Upper lobe of left lung (tissue), 6 donors: ENCODE data around the gene AGXT. TPM values are rescaled to one million over a fixed set of nuclear protein-coding genes. Genes with fewer than 3 reads are reported as not detected.

Experiments used
- ATAC-seq, 2 donors: fragments of 200-7000 bp; cut with Tn5 transposase; one replicate each; pipeline ENCODE4 v1.9.1; 2022; ENCODE audit warnings: mild to moderate bottlenecking in 2 of 2, moderate library complexity in 2 of 2; ENCODE audit not compliant: low FRiP score in 2 of 2
- DNase-seq, 2 donors: peaks; one replicate each; pipeline ENCODE4 v3.0.0-alpha.2; 2019 to 2020
- H3K27ac ChIP-seq, 4 donors: fragments of 200-600 bp; sonication (generic); one replicate each; pipeline ENCODE4 v1.5.1; 2016 to 2019
- H3K27me3 ChIP-seq, 4 donors: fragments of 200-600 bp; sonication (generic); one replicate each; pipeline ENCODE4 v1.5.1; 2017 to 2019
- H3K36me3 ChIP-seq, 4 donors: fragments of 200-600 bp; sonication (generic); one replicate each; pipeline ENCODE4 v1.5.1; 2016 to 2019
- H3K4me1 ChIP-seq, 4 donors: fragments of 200-600 bp; sonication (generic); one replicate each; pipeline ENCODE4 v1.5.1; 2018 to 2019
- H3K4me3 ChIP-seq, 4 donors: fragments of 200-600 bp; sonication (generic); one replicate each; pipeline ENCODE4 v1.5.1; 2017 to 2019; ENCODE audit warnings: mild to moderate bottlenecking in 2 of 4, moderate library complexity in 1 of 4
- H3K9me3 ChIP-seq, 4 donors: fragments of 200-600 bp; sonication (generic); one replicate each; pipeline ENCODE4 v1.5.1; 2018 to 2019
- EP300 ChIP-seq, 4 donors: sonication (generic); formaldehyde crosslinking; IDR thresholded peaks; one replicate each; pipeline ENCODE4 v1.5.1; 2017; ENCODE audit warnings: antibody characterized with exemption in 4 of 4, control low read depth in 2 of 4
- POLR2A ChIP-seq, 4 donors: fragments of 450-650 bp; IDR thresholded peaks; one replicate each; pipeline ENCODE4 v1.5.1; 2016 to 2017; ENCODE audit warnings: antibody characterized with exemption in 4 of 4, mild to moderate bottlenecking in 2 of 4
- POLR2AphosphoS5 ChIP-seq, 2 donors: sonication (generic); formaldehyde crosslinking; IDR thresholded peaks; one replicate each; pipeline ENCODE4 v1.5.1; 2017; ENCODE audit warnings: antibody characterized with exemption in 2 of 2
- WGBS, 2 donors: methylation state at CpG; one replicate each; pipeline ENCODE4 v1.1.5; 2017 to 2018; 5-methylcytosine and 5-hydroxymethylcytosine counted together
- total RNA-seq, 6 donors: library from RNA; depleted of rRNA in 4 of 6; stranded (reverse); fragments of >200 nt in 4 of 6; gene quantifications; one replicate each; pipeline versions ENCODE4 v1.1.0 to v1.2.1, GENCODE V29; 2016 to 2021
- TF ChIP-seq, protein P1 (sequence below), 6 experiments: fragments of 450-650 bp in 4 of 6; fragments of 200-600 bp in 2 of 6; sonication (generic) in 2 of 6; IDR thresholded peaks; one replicate each; pipeline ENCODE4 v1.5.1; 2016 to 2019; ENCODE audit warnings: antibody characterized with exemption in 6 of 6
- donor health status: DM: no; HTN: no; CAD: no; lungs with moderate emphysema.
- donor health status: DM: no; HTN: yes; CAD: no; lungs with severe emphysema.

Gene AGXT
- total RNA-seq, 6 donors from 2014 or later: 0.30 to 0.46 (median 0.44) TPM; not detected in 3

DNA sequence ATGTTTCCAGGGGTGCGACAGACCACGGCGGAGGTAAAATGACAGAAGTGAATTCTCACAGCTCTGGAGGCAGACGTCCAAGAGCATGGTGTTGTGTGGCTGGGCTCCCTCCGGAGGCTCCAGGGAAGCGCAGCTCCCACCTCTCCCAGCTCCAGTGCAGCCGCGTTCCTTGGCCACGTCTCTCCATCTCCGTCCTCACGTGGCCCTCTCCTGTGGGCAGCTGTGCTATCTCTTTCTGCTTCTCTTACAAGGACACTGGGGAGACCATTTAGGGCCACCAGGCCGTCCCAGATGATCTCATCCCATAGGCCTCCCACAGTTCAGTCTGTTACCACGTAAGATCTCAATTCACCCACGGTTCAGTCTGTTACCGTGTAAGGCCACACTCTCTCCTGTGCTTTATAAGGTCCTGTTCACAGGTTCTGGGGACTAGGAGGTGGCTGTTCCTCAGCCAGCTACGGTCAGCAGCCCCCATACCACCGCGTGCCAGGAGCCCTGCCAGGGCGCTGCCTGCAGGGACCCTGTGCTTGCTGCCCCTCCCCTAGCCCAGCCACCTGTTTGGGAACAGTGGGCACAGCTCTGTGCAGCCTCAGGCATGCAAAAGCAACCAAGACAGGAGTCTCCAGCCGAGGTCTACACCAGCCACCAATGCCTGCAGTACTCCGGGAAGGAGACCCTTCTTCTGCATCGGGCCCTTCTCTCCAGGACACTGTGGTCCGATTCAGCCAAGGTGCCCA is 30.3 kb downstream of the AGXT start:
- no peaks in the 10 kb centered on the region for H3K9me3 ChIP-seq
- 60 to 78% methylated on average over 16 to 22 of the region's 23 CpGs for WGBS, 2 donors
- H3K27ac ChIP-seq: peak overlapping the region; percentile 40 to 77 (median 74)
- no peak overlapping the region for H3K4me3 ChIP-seq
- H3K36me3 ChIP-seq: no peaks in the 10 kb centered on the region
- TF ChIP-seq POLR2AphosphoS5 (IDR thresholded peaks at IDR 0.05) (no peak), EP300 (IDR thresholded peaks at IDR 0.05) (no peak), POLR2A (IDR thresholded peaks at IDR 0.05) (no peak)
- TF ChIP-seq, protein P1, sequence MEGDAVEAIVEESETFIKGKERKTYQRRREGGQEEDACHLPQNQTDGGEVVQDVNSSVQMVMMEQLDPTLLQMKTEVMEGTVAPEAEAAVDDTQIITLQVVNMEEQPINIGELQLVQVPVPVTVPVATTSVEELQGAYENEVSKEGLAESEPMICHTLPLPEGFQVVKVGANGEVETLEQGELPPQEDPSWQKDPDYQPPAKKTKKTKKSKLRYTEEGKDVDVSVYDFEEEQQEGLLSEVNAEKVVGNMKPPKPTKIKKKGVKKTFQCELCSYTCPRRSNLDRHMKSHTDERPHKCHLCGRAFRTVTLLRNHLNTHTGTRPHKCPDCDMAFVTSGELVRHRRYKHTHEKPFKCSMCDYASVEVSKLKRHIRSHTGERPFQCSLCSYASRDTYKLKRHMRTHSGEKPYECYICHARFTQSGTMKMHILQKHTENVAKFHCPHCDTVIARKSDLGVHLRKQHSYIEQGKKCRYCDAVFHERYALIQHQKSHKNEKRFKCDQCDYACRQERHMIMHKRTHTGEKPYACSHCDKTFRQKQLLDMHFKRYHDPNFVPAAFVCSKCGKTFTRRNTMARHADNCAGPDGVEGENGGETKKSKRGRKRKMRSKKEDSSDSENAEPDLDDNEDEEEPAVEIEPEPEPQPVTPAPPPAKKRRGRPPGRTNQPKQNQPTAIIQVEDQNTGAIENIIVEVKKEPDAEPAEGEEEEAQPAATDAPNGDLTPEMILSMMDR (IDR thresholded peaks at IDR 0.05): no peak
- peak in 1 of 2 donors; percentile 47 for DNase-seq
- H3K4me1 ChIP-seq: peaks cover 18 to 24% (median 22%) of the 10 kb centered on the region in 4 donors
- H3K27me3 ChIP-seq: no peaks in the 10 kb centered on the region
- peak in 1 of 2 donors; percentile 8 for ATAC-seq

DNA sequence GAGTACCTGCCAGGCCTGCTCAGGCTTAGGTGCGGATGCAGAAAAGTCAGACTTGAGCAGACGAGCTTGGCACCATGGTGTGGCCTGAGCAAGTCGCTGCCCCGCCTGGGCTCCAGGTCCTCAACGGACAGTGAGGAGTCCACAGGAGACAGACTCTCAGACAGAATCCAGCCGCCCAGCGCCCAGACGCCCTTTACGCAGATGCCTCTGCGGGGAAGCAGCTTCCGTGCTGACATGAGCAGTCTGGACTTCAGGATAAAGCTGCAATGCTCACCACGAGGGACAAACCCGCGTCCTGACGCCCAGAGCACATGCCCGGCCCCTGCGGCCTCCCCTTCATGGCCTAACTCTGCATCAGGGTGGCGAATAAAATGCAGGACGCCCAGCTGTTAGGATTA is 30.8 kb downstream of the AGXT start:
- H3K27ac ChIP-seq: peak overlapping the region in 1 of 4 donors; percentile 77
- H3K4me1 ChIP-seq: peaks cover 18 to 24% (median 22%) of the 10 kb centered on the region in 4 donors
- TF ChIP-seq POLR2AphosphoS5 (IDR thresholded peaks at IDR 0.05) (no peak), POLR2A (IDR thresholded peaks at IDR 0.05) (no peak), EP300 (IDR thresholded peaks at IDR 0.05) (no peak)
- TF ChIP-seq, protein P1 (IDR thresholded peaks at IDR 0.05): no peak
- DNase-seq (peak in 1 of 2 donors; percentile 62), ATAC-seq (no peak)
- no peak overlapping the region for H3K4me3 ChIP-seq
- no peaks in the 10 kb centered on the region for H3K9me3 ChIP-seq
- no peaks in the 10 kb centered on the region for H3K27me3 ChIP-seq
- WGBS, 2 donors: 92 to 100% methylated on average over 4 to 19 of the region's 19 CpGs
- no peaks in the 10 kb centered on the region for H3K36me3 ChIP-seq

DNA sequence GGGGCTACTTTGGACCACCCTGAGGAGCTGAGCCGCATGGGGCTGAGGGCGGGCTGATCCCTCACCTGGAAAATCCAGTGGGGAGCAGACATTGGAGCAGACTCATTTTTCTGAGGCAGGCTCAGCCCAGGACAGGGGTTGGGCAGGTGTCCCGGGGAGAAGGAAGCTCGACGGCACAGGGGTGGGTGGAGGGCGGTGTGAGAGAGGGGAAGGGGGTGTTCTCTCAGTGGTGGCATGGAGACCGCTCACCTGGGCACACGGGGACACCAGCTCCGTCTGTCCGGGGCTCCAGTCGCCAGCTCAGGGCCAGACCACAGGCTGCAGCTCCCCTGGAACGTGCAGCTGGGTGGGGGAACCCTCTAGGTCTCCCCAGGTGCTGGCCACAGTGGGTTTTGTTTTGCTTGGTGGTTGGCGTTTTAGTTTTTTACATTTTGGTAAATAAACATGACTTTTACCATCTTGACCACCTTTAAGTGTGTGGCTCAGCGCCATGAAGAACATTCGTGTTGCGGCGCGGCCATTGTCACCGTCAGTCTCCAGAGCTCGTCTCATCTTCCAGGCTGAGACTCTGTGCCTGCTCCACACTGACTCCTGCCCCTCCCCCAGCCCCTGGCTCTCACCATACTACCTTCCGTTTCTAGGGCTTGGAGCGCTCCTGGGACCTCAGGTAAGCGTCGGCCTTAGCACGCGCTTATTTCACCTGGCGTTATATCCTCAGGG is 31.7 kb downstream of the AGXT start:
- Histone ChIP-seq H3K36me3 (no peaks in the 10 kb centered on the region), H3K4me3 (no peak overlapping the region), H3K9me3 (no peaks in the 10 kb centered on the region), H3K27ac (no peak overlapping the region), H3K27me3 (no peaks in the 10 kb centered on the region), H3K4me1 (peaks cover 18 to 24% (median 23%) of the 10 kb centered on the region in 4 donors)
- TF ChIP-seq EP300 (IDR thresholded peaks at IDR 0.05): no peak
- TF ChIP-seq, protein P1 (IDR thresholded peaks at IDR 0.05): no peak
- TF ChIP-seq POLR2A (IDR thresholded peaks at IDR 0.05): no peak
- TF ChIP-seq POLR2AphosphoS5 (IDR thresholded peaks at IDR 0.05): no peak
- 91 to 93% methylated on average over 27 of the region's 27 CpGs for WGBS, 2 donors
- no peak for ATAC-seq
- DNase-seq: peak in 1 of 2 donors; percentile 34

DNA sequence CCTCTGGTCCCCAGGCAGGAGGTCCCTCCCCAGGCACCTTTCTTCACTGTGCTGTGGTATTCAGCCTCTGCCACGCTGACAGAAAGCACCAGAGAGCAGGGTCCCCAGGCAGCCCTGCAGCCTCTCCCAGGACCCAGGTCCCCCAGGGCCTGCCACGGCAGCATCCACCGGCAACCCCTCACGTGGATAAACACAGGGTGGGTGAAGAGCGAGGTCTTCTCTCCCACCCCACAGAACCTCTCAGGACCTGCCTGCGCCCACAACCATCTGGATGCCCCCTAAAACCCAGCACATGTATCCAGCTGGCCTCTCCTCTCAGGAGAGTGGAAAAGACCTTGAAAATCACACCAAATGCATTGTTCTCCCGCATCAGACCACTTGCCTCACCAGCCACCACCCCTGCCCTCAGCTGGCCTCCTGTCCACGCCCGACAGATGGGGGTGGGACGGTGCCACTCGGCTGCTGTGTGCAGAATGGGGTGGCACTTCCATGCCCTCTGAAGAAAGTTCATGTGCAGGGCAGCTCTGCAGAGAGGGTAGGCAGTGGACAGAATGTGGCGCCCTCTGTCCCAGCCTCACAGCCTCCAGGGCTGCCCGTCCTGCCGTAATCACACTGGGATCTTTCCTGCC is 33.5 kb downstream of the AGXT start:
- TF ChIP-seq POLR2AphosphoS5 (IDR thresholded peaks at IDR 0.05) (no peak), EP300 (IDR thresholded peaks at IDR 0.05) (no peak), POLR2A (IDR thresholded peaks at IDR 0.05) (no peak)
- TF ChIP-seq, protein P1 (IDR thresholded peaks at IDR 0.05): no peak
- Histone ChIP-seq H3K9me3 (no peaks in the 10 kb centered on the region), H3K36me3 (no peaks in the 10 kb centered on the region), H3K27ac (no peak overlapping the region), H3K4me3 (no peak overlapping the region), H3K27me3 (no peaks in the 10 kb centered on the region), H3K4me1 (peaks cover 17 to 28% (median 20%) of the 10 kb centered on the region in 4 donors)
- ATAC-seq (no peak), DNase-seq (peak in 1 of 2 donors; percentile 45)
- 87 to 90% methylated on average over 9 to 13 of the region's 14 CpGs for WGBS, 2 donors
